ENCODE data around the gene CACNA2D3. TPM values are rescaled to one million over a fixed set of nuclear protein-coding genes. Genes with fewer than 3 reads are reported as not detected.

The CACNA2D3 gene
- total and polyA plus RNA-seq, 2 experiments from 2014 or later, result 1.1 to 2.5 TPM

- Histone ChIP-seq H3K4me1 (ENCODE audit: insufficient read depth) (no peaks in the 10 kb centered on the region), H3K9me3 (ENCODE audit: low read depth) (no peaks in the 10 kb centered on the region), H3K27me3 (no peaks in the 10 kb centered on the region), H2AFZ (no peak overlapping the region), H3K27ac (no peak overlapping the region), H3K4me2 (no peak overlapping the region), H3K79me2 (no peaks in the 10 kb centered on the region), H4K20me1 (ENCODE audit: insufficient read depth, poor library complexity, severe bottlenecking) (no peaks in the 10 kb centered on the region), H3K4me3 (no peak overlapping the region), H3K9me2 (replicated peaks; ENCODE audit: insufficient read depth) (no peaks in the 10 kb centered on the region), H3K36me3 (replicated peaks; ENCODE audit: insufficient read depth, low read depth) (no peaks in the 10 kb centered on the region)
- no peak for TF ChIP-seq CTCF (IDR thresholded peaks at IDR 0.05; ENCODE audit: poor library complexity)
- TF ChIP-seq EZH2 (IDR thresholded peaks at IDR 0.05; ENCODE audit: borderline replicate concordance), result no peak
- TF ChIP-seq EZH2phosphoT487 (IDR thresholded peaks at IDR 0.05; ENCODE audit: low read depth, severe bottlenecking, unreplicated experiment), result no peak
- 69% methylated on average over 2 of the region's 2 CpGs for WGBS (ENCODE audit: low lambda C conversion rate, missing lambda C conversion rate)
- DNase-seq (ENCODE audit: low spot score), result no peak
These were observed 301.9 kb downstream of the CACNA2D3 start for GRCh38 chr3:54424292-54424691.

GRCh38 chr3:54426381-54426780 lies 304.0 kb downstream of the CACNA2D3 start:
- H3K36me3 ChIP-seq (replicated peaks; ENCODE audit: insufficient read depth, low read depth), result no peaks in the 10 kb centered on the region
- no peaks in the 10 kb centered on the region for H3K4me1 ChIP-seq (ENCODE audit: insufficient read depth)
- DNase-seq (ENCODE audit: low spot score), result no peak
- no peak overlapping the region for H2AFZ ChIP-seq
- no peaks in the 10 kb centered on the region for H3K9me2 ChIP-seq (replicated peaks; ENCODE audit: insufficient read depth)
- no peaks in the 10 kb centered on the region for H3K79me2 ChIP-seq
- no peaks in the 10 kb centered on the region for H3K27me3 ChIP-seq
- H3K9me3 ChIP-seq (ENCODE audit: low read depth), result no peaks in the 10 kb centered on the region
- H3K4me3 ChIP-seq, result no peak overlapping the region
- no peak overlapping the region for H3K27ac ChIP-seq
- H4K20me1 ChIP-seq (ENCODE audit: insufficient read depth, poor library complexity, severe bottlenecking), result no peaks in the 10 kb centered on the region
- no peak overlapping the region for H3K4me2 ChIP-seq
- TF ChIP-seq EZH2 (IDR thresholded peaks at IDR 0.05; ENCODE audit: borderline replicate concordance) (no peak), EZH2phosphoT487 (IDR thresholded peaks at IDR 0.05; ENCODE audit: low read depth, severe bottlenecking, unreplicated experiment) (no peak), CTCF (IDR thresholded peaks at IDR 0.05; ENCODE audit: poor library complexity) (no peak)

GRCh38 chr3:54427501-54427900 lies 305.1 kb downstream of the CACNA2D3 start:
- 64% methylated on average over 2 of the region's 2 CpGs for WGBS (ENCODE audit: low lambda C conversion rate, missing lambda C conversion rate)
- TF ChIP-seq EZH2 (IDR thresholded peaks at IDR 0.05; ENCODE audit: borderline replicate concordance) (no peak), CTCF (IDR thresholded peaks at IDR 0.05; ENCODE audit: poor library complexity) (no peak), EZH2phosphoT487 (IDR thresholded peaks at IDR 0.05; ENCODE audit: low read depth, severe bottlenecking, unreplicated experiment) (no peak)
- H4K20me1 ChIP-seq (ENCODE audit: insufficient read depth, poor library complexity, severe bottlenecking), result no peaks in the 10 kb centered on the region
- no peak overlapping the region for H2AFZ ChIP-seq
- no peak for DNase-seq (ENCODE audit: low spot score)
- no peaks in the 10 kb centered on the region for H3K9me2 ChIP-seq (replicated peaks; ENCODE audit: insufficient read depth)
- no peaks in the 10 kb centered on the region for H3K4me1 ChIP-seq (ENCODE audit: insufficient read depth)
- H3K27me3 ChIP-seq, result no peaks in the 10 kb centered on the region
- no peak overlapping the region for H3K4me2 ChIP-seq
- no peaks in the 10 kb centered on the region for H3K36me3 ChIP-seq (replicated peaks; ENCODE audit: insufficient read depth, low read depth)
- no peak overlapping the region for H3K4me3 ChIP-seq
- no peaks in the 10 kb centered on the region for H3K9me3 ChIP-seq (ENCODE audit: low read depth)
- H3K79me2 ChIP-seq, result no peaks in the 10 kb centered on the region
- H3K27ac ChIP-seq, result peak overlapping the region; percentile 3

All from hepatocyte (in vitro differentiated cells).